ENCODE measurements around the gene KCNC3. TPM values are rescaled to one million over a fixed set of nuclear protein-coding genes. Genes with fewer than 3 reads are reported as not detected.

KCNC3 gene
- total RNA-seq, 1 experiment from 2014 or later, result 24.6 TPM

- Histone ChIP-seq H3K9me3 (no peaks in the 10 kb centered on the region), H3K27me3 (replicated peaks; ENCODE audit: control insufficient read depth, insufficient read depth, low read length) (no peaks in the 10 kb centered on the region), H3K36me3 (ENCODE audit: control insufficient read depth, insufficient read depth, low read length) (0 out of 2 replicates have a peak, but pooled peaks cover 1% of the 10 kb centered on the region), H3K4me3 (ENCODE audit: low read depth, low read length) (no peak overlapping the region), H3K4me1 (no peaks in the 10 kb centered on the region)
- no peaks in the 10 kb centered on the region for H3K9me3 Mint-ChIP-seq (ENCODE audit: unreplicated experiment)
- ChIA-PET POLR2A (no interaction called here), CTCF (interaction anchor here (1.4 kb wide), 1 partner anchor 195 kb away, joined by 5 read pairs; no protein-coding TSS in a partner anchor)
- peaks cover 6% of the 10 kb centered on the region for H3K27me3 Mint-ChIP-seq (ENCODE audit: insufficient read depth, unreplicated experiment)
- no peak for DNase-seq
- intact Hi-C loops (cut with micrococcal nuclease; ENCODE audit: unreplicated experiment), result loop anchor here (10.0 kb wide), 1 partner anchor 563 kb away; no protein-coding TSS in a partner anchor
- H3K4me1 Mint-ChIP-seq (ENCODE audit: low read depth, unreplicated experiment), result peaks cover 5% of the 10 kb centered on the region
- H3K27ac Mint-ChIP-seq (ENCODE audit: unreplicated experiment), result no peak overlapping the region
- no peak overlapping the region for H3K4me3 Mint-ChIP-seq (ENCODE audit: unreplicated experiment)
- no peak for TF ChIP-seq CTCF (IDR thresholded peaks at IDR 0.05; ENCODE audit: insufficient read depth in 1 of 2, low read depth in 1 of 2, low read length in 1 of 2, severe bottlenecking in 1 of 2, unreplicated experiment in 1 of 2)
- peaks cover 5% of the 10 kb centered on the region for H3K36me3 Mint-ChIP-seq (ENCODE audit: insufficient read depth, unreplicated experiment)
- BruUV-seq (replicated peaks), result no TSS peak
Measured at GRCh38 chr19:50361290-50362029, 32.3 kb upstream of the KCNC3 start.

- Histone ChIP-seq H3K9me3 (no peaks in the 10 kb centered on the region), H3K4me3 (ENCODE audit: low read depth, low read length) (no peak overlapping the region), H3K36me3 (ENCODE audit: control insufficient read depth, insufficient read depth, low read length) (no peaks in the 10 kb centered on the region), H3K4me1 (no peaks in the 10 kb centered on the region), H3K27me3 (replicated peaks; ENCODE audit: control insufficient read depth, insufficient read depth, low read length) (no peaks in the 10 kb centered on the region)
- POLR2A ChIA-PET, result no interaction called here
- H3K36me3 Mint-ChIP-seq (ENCODE audit: insufficient read depth, unreplicated experiment), result peaks cover 5% of the 10 kb centered on the region
- H3K27ac Mint-ChIP-seq (ENCODE audit: unreplicated experiment), result no peak overlapping the region
- no peak overlapping the region for H3K4me3 Mint-ChIP-seq (ENCODE audit: unreplicated experiment)
- DNase-seq, result no peak
- no peak for TF ChIP-seq CTCF (IDR thresholded peaks at IDR 0.05; ENCODE audit: insufficient read depth in 1 of 2, low read depth in 1 of 2, low read length in 1 of 2, severe bottlenecking in 1 of 2, unreplicated experiment in 1 of 2)
- H3K27me3 Mint-ChIP-seq (ENCODE audit: insufficient read depth, unreplicated experiment), result peaks cover 3% of the 10 kb centered on the region
- peaks cover 5% of the 10 kb centered on the region for H3K4me1 Mint-ChIP-seq (ENCODE audit: low read depth, unreplicated experiment)
- no peaks in the 10 kb centered on the region for H3K9me3 Mint-ChIP-seq (ENCODE audit: unreplicated experiment)
- intact Hi-C loops (cut with micrococcal nuclease; ENCODE audit: unreplicated experiment), result loop anchor here (10.0 kb wide), 1 partner anchor 345 kb away; no protein-coding TSS in a partner anchor
- CTCF ChIA-PET, result no interaction called here
- no TSS peak for BruUV-seq (replicated peaks)
Measured at GRCh38 chr19:50359328-50359818, 30.2 kb upstream of the KCNC3 start.

- H3K4me1 Mint-ChIP-seq (ENCODE audit: low read depth, unreplicated experiment), result peaks cover 5% of the 10 kb centered on the region
- intact Hi-C loops (cut with micrococcal nuclease; ENCODE audit: unreplicated experiment), result loop anchor here (10.0 kb wide), 1 partner anchor 346 kb away; no protein-coding TSS in a partner anchor
- no peaks in the 10 kb centered on the region for H3K36me3 ChIP-seq (ENCODE audit: control insufficient read depth, insufficient read depth, low read length)
- H3K27me3 Mint-ChIP-seq (ENCODE audit: insufficient read depth, unreplicated experiment), result peaks cover 3% of the 10 kb centered on the region
- peaks cover 5% of the 10 kb centered on the region for H3K36me3 Mint-ChIP-seq (ENCODE audit: insufficient read depth, unreplicated experiment)
- BruUV-seq (replicated peaks), result no TSS peak
- DNase-seq, result no peak
- H3K27me3 ChIP-seq (replicated peaks; ENCODE audit: control insufficient read depth, insufficient read depth, low read length), result no peaks in the 10 kb centered on the region
- POLR2A ChIA-PET, result no interaction called here
- TF ChIP-seq CTCF (IDR thresholded peaks at IDR 0.05; ENCODE audit: insufficient read depth in 1 of 2, low read depth in 1 of 2, low read length in 1 of 2, severe bottlenecking in 1 of 2, unreplicated experiment in 1 of 2), result no peak
- H3K4me3 Mint-ChIP-seq (ENCODE audit: unreplicated experiment), result no peak overlapping the region
- no peaks in the 10 kb centered on the region for H3K9me3 ChIP-seq
- H3K4me1 ChIP-seq, result no peaks in the 10 kb centered on the region
- no peak overlapping the region for H3K27ac Mint-ChIP-seq (ENCODE audit: unreplicated experiment)
- CTCF ChIA-PET, result no interaction called here
- no peak overlapping the region for H3K4me3 ChIP-seq (ENCODE audit: low read depth, low read length)
- no peaks in the 10 kb centered on the region for H3K9me3 Mint-ChIP-seq (ENCODE audit: unreplicated experiment)
Measured at GRCh38 chr19:50358483-50359327, 29.5 kb upstream of the KCNC3 start.
